HepG2 (cell line): ENCODE measurements around the gene TAS1R3. TPM values are rescaled to one million over a fixed set of nuclear protein-coding genes. Genes with fewer than 3 reads are reported as not detected.

Source experiments
- ATAC-seq: fragments of 200-7000 bp; cut with Tn5 transposase; 3 replicates; pipeline ENCODE4 v1.9.1; 2020; ENCODE audit warnings: mild to moderate bottlenecking, moderate library complexity
- BruUV-seq: library from RNA; stranded (reverse); fragments of 400-500 nt; replicated peaks from 2 replicates; lab custom pipeline; 2021; lab: Mats Ljungman, UMichigan
- CTCF ChIA-PET: fragments of 300-600 bp; formaldehyde crosslinking; extraction: SDS; loops from one replicate; lab custom pipeline; 2021; ENCODE audit warnings: low total read pairs, inconsistent platforms, low intra/inter-chr PET ratio; lab: Yijun Ruan, JAX
- POLR2A ChIA-PET: fragments of 350-600 bp; sonication (Branson Sonifier 250); formaldehyde crosslinking; loops from one replicate; lab custom pipeline; 2020; ENCODE audit warnings: antibody characterized with exemption, inconsistent platforms; lab: Yijun Ruan, JAX
- DNase-seq: peaks from one replicate; pipeline ENCODE4 v3.0.0-alpha.2; 2015; ENCODE audit warnings: low spot score
- FAIRE-seq: peaks from 3 replicates; lab custom pipeline; 2011; peaks lifted over from hg19 to GRCh38; lab: Jason Lieb, UNC
- H2AFZ ChIP-seq: one replicate; pipeline ENCODE4 v1.6.1; 2011; ENCODE audit warnings: low read length, inconsistent platforms
- H3K27ac ChIP-seq: fragments of 300-600 bp; 3 replicates; pipeline ENCODE4 v1.8.0; 2011; ENCODE audit warnings: mixed run types, mild to moderate bottlenecking, mixed read lengths, low read length, inconsistent platforms; ENCODE audit not compliant: insufficient read depth; ENCODE audit errors: extremely low read length
- H3K27me3 ChIP-seq, 2 experiments: fragments of 200-600 bp in 1 of 2; 2 replicates in 1 of 2; 3 replicates in 1 of 2; pipeline versions ENCODE4 v1.6.0 to v1.8.0; 2011; ENCODE audit warnings: low read length in 2 of 2, mild to moderate bottlenecking in 2 of 2, moderate library complexity in 2 of 2, inconsistent platforms in 1 of 2; ENCODE audit not compliant: insufficient read depth in 2 of 2, control insufficient read depth in 1 of 2
- H3K36me3 ChIP-seq, 2 experiments: fragments of 200-600 bp in 1 of 2; replicated peaks in 1 of 2; 2 replicates in 1 of 2; 3 replicates in 1 of 2; pipeline versions ENCODE4 v1.5.1 to v1.8.0; 2011; ENCODE audit warnings: low read length in 2 of 2, inconsistent platforms in 1 of 2; ENCODE audit not compliant: insufficient read depth in 2 of 2, control insufficient read depth in 1 of 2
- H3K4me1 ChIP-seq: 2 replicates; pipeline ENCODE4 v1.5.1; 2012; ENCODE audit warnings: low read length, inconsistent platforms; ENCODE audit not compliant: insufficient read depth
- H3K4me2 ChIP-seq: 2 replicates; pipeline ENCODE4 v1.6.0; 2011; ENCODE audit warnings: low read depth, low read length, inconsistent platforms
- H3K4me3 ChIP-seq, 3 experiments: fragments of 200-600 bp in 1 of 3; sonication (generic), shearing (Covaris generic) in 1 of 3; replicated peaks in 1 of 3; 2 replicates each; pipeline ENCODE4 v1.5.1; 2011 to 2016; ENCODE audit warnings: low read length in 3 of 3, inconsistent platforms in 2 of 3, low read depth in 2 of 3, mild to moderate bottlenecking in 2 of 3, control low read depth in 1 of 3, mixed read lengths in 1 of 3; ENCODE audit not compliant: insufficient read depth in 1 of 3
- H3K79me2 ChIP-seq: one replicate; pipeline ENCODE4 v1.6.1; 2011; ENCODE audit warnings: low read length, inconsistent platforms; ENCODE audit not compliant: insufficient read depth
- H3K9ac ChIP-seq: 2 replicates; pipeline ENCODE4 v1.6.0; 2011; ENCODE audit warnings: mild to moderate bottlenecking, low read depth, low read length, inconsistent platforms; ENCODE audit not compliant: insufficient read depth
- H3K9me3 ChIP-seq: 2 replicates; pipeline ENCODE4 v1.5.1; 2012; ENCODE audit warnings: mild to moderate bottlenecking, low read length
- H4K20me1 ChIP-seq: 2 replicates; pipeline ENCODE4 v1.6.0; 2011; ENCODE audit warnings: inconsistent platforms, mild to moderate bottlenecking, low read length, moderate library complexity; ENCODE audit not compliant: insufficient read depth
- ARHGAP35 ChIP-seq: sonication (generic); formaldehyde crosslinking; IDR thresholded peaks from 2 replicates; pipeline ENCODE4 v1.9.0; 2022; ENCODE audit warnings: mild to moderate bottlenecking, inconsistent platforms, moderate library complexity, missing genetic modification reagents, borderline replicate concordance
- DMAP1 ChIP-seq: IDR thresholded peaks from 2 replicates; pipeline ENCODE4 v1.6.1; 2016
- KDM4B ChIP-seq: sonication (generic); formaldehyde crosslinking; IDR thresholded peaks from 2 replicates; pipeline ENCODE4 v1.4.0; 2020; ENCODE audit warnings: missing genetic modification reagents
- KIAA2018 ChIP-seq: sonication (generic); formaldehyde crosslinking; IDR thresholded peaks from 2 replicates; pipeline ENCODE4 v1.5.0; 2020; ENCODE audit warnings: mild to moderate bottlenecking, missing genetic modification reagents, borderline replicate concordance
- TCF12 ChIP-seq, 2 experiments: fragments of 450-650 bp in 1 of 2; sonication (generic) in 1 of 2; formaldehyde crosslinking in 1 of 2; IDR thresholded peaks; 2 replicates each; pipeline versions ENCODE4 v1.6.1 to v1.8.0; 2017 to 2022; ENCODE audit warnings: antibody characterized with exemption in 1 of 2, mild to moderate bottlenecking in 1 of 2, missing genetic modification reagents in 1 of 2, moderate library complexity in 1 of 2
- ZFX ChIP-seq: sonication (generic); formaldehyde crosslinking; IDR thresholded peaks from 2 replicates; pipeline ENCODE4 v1.4.0; 2020; ENCODE audit warnings: mild to moderate bottlenecking, low read depth, missing genetic modification reagents, moderate library complexity
- ZNF484 ChIP-seq: sonication (generic); formaldehyde crosslinking; IDR thresholded peaks from 2 replicates; pipeline ENCODE4 v1.5.1; 2020; ENCODE audit warnings: mild to moderate bottlenecking, low read depth, missing genetic modification reagents, borderline replicate concordance
- ZSCAN22 ChIP-seq: sonication (generic); formaldehyde crosslinking; IDR thresholded peaks from 2 replicates; pipeline ENCODE4 v1.4.0; 2020; ENCODE audit warnings: mild to moderate bottlenecking, missing genetic modification reagents
- WGBS: methylation state at CpG from one replicate; pipeline ENCODE4 v1.1.6; 2017; ENCODE audit warnings: low lambda C conversion rate; 5-methylcytosine and 5-hydroxymethylcytosine counted together
- in situ Hi-C: cut with HindIII; loops from 2 replicates; pipeline ENCODE4 v1.10.0; 2017; ENCODE audit warnings: low pct_unique_long_range_greater_than_20kb; ENCODE audit not compliant: extremely low pct_ligation_motif_present
- intact Hi-C: fragments of 100-400 bp; cut with micrococcal nuclease; formaldehyde crosslinking; loops from one replicate; pipeline ENCODE4 v1.10.0; 2022; ENCODE audit not compliant: unreplicated experiment
- polyA plus RNA-seq, 8 experiments: library from polyadenylated mRNA; depleted of rRNA in 3 of 8; stranded (reverse) in 7 of 8; unstranded in 1 of 8; fragments of >200 nt; fragmentation: Illumina TruSeq in 4 of 8; extraction: Trizol in 4 of 8; gene quantifications; 2 replicates each; pipeline versions ENCODE4 v1.2.1 to v1.2.3, GENCODE V29; 2011 to 2016; ENCODE audit warnings: low read depth in 4 of 8, missing spikeins in 1 of 8, mixed read lengths in 1 of 8; ENCODE audit not compliant: insufficient read depth in 1 of 8
- total RNA-seq, 5 experiments: library from RNA; depleted of rRNA; stranded (reverse); fragments of >200 nt; fragmentation: Illumina TruSeq; extraction: Trizol; gene quantifications; 2 replicates each; pipeline ENCODE4 v1.2.3, GENCODE V29; 2016; ENCODE audit warnings: low read depth in 1 of 5

TAS1R3 gene
- total and polyA plus RNA-seq, 2 of the 13 experiments (the other 11 are each of a cell fraction or from before 2014, with no cell fraction given) = 0.13 to 0.15 TPM

- no peak for TF ChIP-seq ZNF484 (CRISPR knock-in tag)
These were observed 38.7 kb upstream of the TAS1R3 start (continued) for GRCh38 chr1:1292442-1292779.

- H3K79me2 ChIP-seq = no peaks in the 10 kb centered on the region
- no peak overlapping the region for H3K4me2 ChIP-seq
- POLR2A ChIA-PET = no interaction called here
- no peaks in the 10 kb centered on the region for H4K20me1 ChIP-seq
- intact Hi-C loops (loop anchor here (5.0 kb wide), 1 partner anchor 171 kb away; no protein-coding TSS in a partner anchor), in situ Hi-C loops (no loop called here)
- no peaks in the 10 kb centered on the region for H3K9me3 ChIP-seq
- WGBS = 94% methylated on average over 14 of the region's 18 CpGs
- FAIRE-seq (no peak), ATAC-seq (no peak), DNase-seq (no peak)
- CTCF ChIA-PET = no interaction called here
- H3K9ac ChIP-seq = no peak overlapping the region
- no peaks in the 10 kb centered on the region for H3K27me3 ChIP-seq
- no peaks in the 10 kb centered on the region; a peak in 1 of 5 replicates for H3K36me3 ChIP-seq
- no peak overlapping the region for H2AFZ ChIP-seq
- no TSS peak for BruUV-seq
- no peak overlapping the region for H3K4me3 ChIP-seq
- no peak overlapping the region for H3K27ac ChIP-seq
- peaks cover under 1% of the 10 kb centered on the region; the same call in 1 of the 2 replicates for H3K4me1 ChIP-seq
- TF ChIP-seq ZSCAN22 (no peak), ZFX (CRISPR knock-in tag) (no peak), KDM4B (no peak), TCF12 (IDR thresholded peaks at IDR 0.05) (no peak), TCF12 (CRISPR knock-in tag; IDR thresholded peaks at IDR 0.05) (no peak), KIAA2018 (CRISPR knock-in tag) (no peak), DMAP1 (CRISPR knock-in tag) (no peak), ARHGAP35 (no peak)
These were observed 38.2 kb upstream of the TAS1R3 start for GRCh38 chr1:1292851-1293250.
